Liver (tissue), 9 donors: Measurements from ENCODE around the gene PAK2. TPM values are rescaled to one million over a fixed set of nuclear protein-coding genes. Genes with fewer than 3 reads are reported as not detected.

Experiments used
- DNase-seq: peaks from one replicate; pipeline ENCODE4 v3.0.0-alpha.2; 2017; ENCODE audit warnings: low spot score
- H3K27ac ChIP-seq, 2 donors: one replicate each; pipeline ENCODE4 v1.7.0; 2013; ENCODE audit warnings: inconsistent platforms in 2 of 2, low read length in 2 of 2, control low read depth in 1 of 2, low read depth in 1 of 2, mild to moderate bottlenecking in 1 of 2
- H3K27me3 ChIP-seq, 4 donors: one replicate each; pipeline versions ENCODE4 v1.6.1 to v1.7.0; 2013; ENCODE audit warnings: low read length in 3 of 4, inconsistent platforms in 1 of 4, mild to moderate bottlenecking in 1 of 4, moderate library complexity in 1 of 4; ENCODE audit not compliant: control insufficient read depth in 4 of 4, insufficient read depth in 4 of 4
- H3K36me3 ChIP-seq, 4 donors: one replicate each; pipeline versions ENCODE4 v1.6.1 to v1.7.0; 2013; ENCODE audit warnings: low read length in 3 of 4, mild to moderate bottlenecking in 3 of 4, low read depth in 1 of 4, moderate library complexity in 1 of 4; ENCODE audit not compliant: control insufficient read depth in 4 of 4, insufficient read depth in 3 of 4
- H3K4me1 ChIP-seq, 4 donors: one replicate each; pipeline versions ENCODE4 v1.6.1 to v1.7.0; 2013; ENCODE audit warnings: low read length in 3 of 4, mild to moderate bottlenecking in 3 of 4, moderate library complexity in 1 of 4; ENCODE audit not compliant: control insufficient read depth in 4 of 4, insufficient read depth in 4 of 4
- H3K4me3 ChIP-seq, 3 donors: one replicate each; pipeline versions ENCODE4 v1.6.1 to v1.7.0; 2013; ENCODE audit warnings: low read length in 3 of 3, control low read depth in 1 of 3, low read depth in 1 of 3, mild to moderate bottlenecking in 1 of 3
- H3K9ac ChIP-seq, 2 donors: one replicate each; pipeline ENCODE4 v1.7.0; 2013; ENCODE audit warnings: low read length in 2 of 2, mild to moderate bottlenecking in 2 of 2, moderate library complexity in 2 of 2, control low read depth in 1 of 2, low read depth in 1 of 2
- H3K9me3 ChIP-seq, 4 donors: one replicate each; pipeline versions ENCODE4 v1.6.1 to v1.7.0; 2013; ENCODE audit warnings: low read length in 3 of 4; ENCODE audit not compliant: control insufficient read depth in 4 of 4
- EGR1 ChIP-seq, 2 donors: IDR thresholded peaks; 2 replicates each; pipeline ENCODE4 v1.6.1; 2016 to 2018; ENCODE audit warnings: antibody characterized with exemption in 2 of 2, low read depth in 2 of 2
- FOXA1 ChIP-seq: IDR thresholded peaks from 2 replicates; pipeline ENCODE4 v1.6.1; 2016; ENCODE audit warnings: antibody characterized with exemption
- FOXA2 ChIP-seq: IDR thresholded peaks from 2 replicates; pipeline ENCODE4 v1.6.1; 2016; ENCODE audit warnings: antibody characterized with exemption
- GABPA ChIP-seq, 2 donors: IDR thresholded peaks in 1 of 2; conservative IDR thresholded peaks in 1 of 2; 2 replicates each; pipeline ENCODE4 v1.6.1; 2016; ENCODE audit warnings: antibody characterized with exemption in 2 of 2, mild to moderate bottlenecking in 1 of 2, moderate library complexity in 1 of 2
- HNF4A ChIP-seq, 2 donors: conservative IDR thresholded peaks; 2 replicates each; pipeline ENCODE4 v1.6.1; 2016; ENCODE audit warnings: antibody characterized with exemption in 2 of 2, mild to moderate bottlenecking in 2 of 2
- HNF4G ChIP-seq: IDR thresholded peaks from 2 replicates; pipeline ENCODE4 v1.6.1; 2016; ENCODE audit warnings: antibody characterized with exemption
- JUND ChIP-seq, 2 donors: IDR thresholded peaks; 2 replicates each; pipeline ENCODE4 v1.6.1; 2016; ENCODE audit warnings: antibody characterized with exemption in 2 of 2
- NR2F2 ChIP-seq: IDR thresholded peaks from 2 replicates; pipeline ENCODE4 v1.6.1; 2016; ENCODE audit warnings: antibody characterized with exemption
- RAD21 ChIP-seq, 2 donors: IDR thresholded peaks; 2 replicates each; pipeline ENCODE4 v1.6.1; 2016; ENCODE audit warnings: antibody characterized with exemption in 2 of 2, mild to moderate bottlenecking in 2 of 2
- RXRA ChIP-seq, 2 donors: IDR thresholded peaks; 2 replicates each; pipeline ENCODE4 v1.6.1; 2017 to 2018; ENCODE audit warnings: antibody characterized with exemption in 2 of 2, mild to moderate bottlenecking in 1 of 2
- SP1 ChIP-seq: IDR thresholded peaks from 2 replicates; pipeline ENCODE4 v1.6.1; 2018; ENCODE audit warnings: antibody characterized with exemption, mild to moderate bottlenecking
- TAF1 ChIP-seq: conservative IDR thresholded peaks from 2 replicates; pipeline ENCODE4 v1.6.1; 2016; ENCODE audit warnings: antibody characterized with exemption, mild to moderate bottlenecking
- YY1 ChIP-seq: IDR thresholded peaks from 2 replicates; pipeline ENCODE4 v1.6.1; 2016; ENCODE audit warnings: antibody characterized with exemption, mild to moderate bottlenecking
- WGBS: extraction: QIAGEN DNeasy Blood & Tissue Kit; methylation state at CpG from one replicate; pipeline ENCODE4 v1.1.7; 2013; 5-methylcytosine and 5-hydroxymethylcytosine counted together
- polyA plus RNA-seq, 2 donors: library from polyadenylated mRNA; stranded (reverse) in 1 of 2; unstranded in 1 of 2; fragments of 200-250 nt in 1 of 2; fragments of >200 nt in 1 of 2; fragmentation: Nextera tagmentation in 1 of 2; extraction: Ambion mirVana in 1 of 2; gene quantifications; one replicate each; pipeline versions ENCODE4 v1.2.1 to v1.2.3, GENCODE V29; 2013 to 2015
- total RNA-seq, 2 donors: library from RNA; depleted of rRNA; stranded (reverse); fragments of >200 nt; gene quantifications; one replicate each; pipeline ENCODE4 v1.2.3, GENCODE V29; 2014
- TF ChIP-seq, protein P1 (sequence below): IDR thresholded peaks from 2 replicates; pipeline ENCODE4 v1.6.1; 2016; ENCODE audit warnings: antibody characterized with exemption, mild to moderate bottlenecking
- TF ChIP-seq, protein P2 (sequence below): IDR thresholded peaks from 2 replicates; pipeline ENCODE4 v1.6.1; 2016; ENCODE audit warnings: antibody characterized with exemption
- TF ChIP-seq, protein P3 (sequence below): IDR thresholded peaks from 2 replicates; pipeline ENCODE4 v1.6.1; 2016; ENCODE audit warnings: antibody characterized with exemption
- TF ChIP-seq, protein P4 (sequence below): IDR thresholded peaks from 2 replicates; pipeline ENCODE4 v1.6.1; 2016; ENCODE audit warnings: antibody characterized with exemption
- TF ChIP-seq, protein P5 (sequence below): fragments of 150-350 bp; IDR thresholded peaks from 2 replicates; pipeline ENCODE4 v1.5.1; 2017; ENCODE audit warnings: improper control_type of control experiment, low read depth, low read length; ENCODE audit not compliant: missing input control
- donor health status: healthy.
- donor health status: healthy.
- donor health status: healthy.
- donor health status: healthy.
- donor health status: healthy.

PAK2 gene
- total and polyA plus RNA-seq, 4 donors = 16.0 to 44.3 (median 24.9) TPM

DNA sequence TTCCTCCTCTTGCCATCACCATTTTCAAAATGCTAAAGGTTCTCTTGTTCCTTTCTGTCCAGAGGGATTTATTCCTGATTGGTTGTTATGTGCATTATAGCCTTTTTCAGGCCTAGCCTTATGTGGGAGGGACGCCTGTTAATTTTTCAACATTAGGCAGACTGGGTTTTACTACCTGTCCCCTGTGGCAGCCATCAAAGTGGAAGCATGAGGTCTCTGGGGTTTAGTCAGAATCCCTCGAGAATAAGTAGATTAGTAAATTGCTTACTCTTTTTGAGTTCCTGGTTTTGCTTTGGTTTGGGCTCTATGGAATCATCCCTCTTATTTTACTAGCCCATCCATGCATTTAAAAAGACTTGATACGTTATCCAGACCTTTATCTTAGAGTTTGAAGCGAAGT lies 32.4 kb downstream of the PAK2 start:
- Histone ChIP-seq H3K27me3 (no peaks in the 10 kb centered on the region), H3K27ac (no peak overlapping the region), H3K36me3 (peaks cover 0 to 2% (median 0%) of the 10 kb centered on the region in 4 donors), H3K9ac (no peak overlapping the region), H3K9me3 (no peaks in the 10 kb centered on the region), H3K4me1 (peaks cover 4 to 23% (median 13%) of the 10 kb centered on the region in 4 donors), H3K4me3 (no peak overlapping the region)
- DNase-seq = no peak
- TF ChIP-seq, protein P1, sequence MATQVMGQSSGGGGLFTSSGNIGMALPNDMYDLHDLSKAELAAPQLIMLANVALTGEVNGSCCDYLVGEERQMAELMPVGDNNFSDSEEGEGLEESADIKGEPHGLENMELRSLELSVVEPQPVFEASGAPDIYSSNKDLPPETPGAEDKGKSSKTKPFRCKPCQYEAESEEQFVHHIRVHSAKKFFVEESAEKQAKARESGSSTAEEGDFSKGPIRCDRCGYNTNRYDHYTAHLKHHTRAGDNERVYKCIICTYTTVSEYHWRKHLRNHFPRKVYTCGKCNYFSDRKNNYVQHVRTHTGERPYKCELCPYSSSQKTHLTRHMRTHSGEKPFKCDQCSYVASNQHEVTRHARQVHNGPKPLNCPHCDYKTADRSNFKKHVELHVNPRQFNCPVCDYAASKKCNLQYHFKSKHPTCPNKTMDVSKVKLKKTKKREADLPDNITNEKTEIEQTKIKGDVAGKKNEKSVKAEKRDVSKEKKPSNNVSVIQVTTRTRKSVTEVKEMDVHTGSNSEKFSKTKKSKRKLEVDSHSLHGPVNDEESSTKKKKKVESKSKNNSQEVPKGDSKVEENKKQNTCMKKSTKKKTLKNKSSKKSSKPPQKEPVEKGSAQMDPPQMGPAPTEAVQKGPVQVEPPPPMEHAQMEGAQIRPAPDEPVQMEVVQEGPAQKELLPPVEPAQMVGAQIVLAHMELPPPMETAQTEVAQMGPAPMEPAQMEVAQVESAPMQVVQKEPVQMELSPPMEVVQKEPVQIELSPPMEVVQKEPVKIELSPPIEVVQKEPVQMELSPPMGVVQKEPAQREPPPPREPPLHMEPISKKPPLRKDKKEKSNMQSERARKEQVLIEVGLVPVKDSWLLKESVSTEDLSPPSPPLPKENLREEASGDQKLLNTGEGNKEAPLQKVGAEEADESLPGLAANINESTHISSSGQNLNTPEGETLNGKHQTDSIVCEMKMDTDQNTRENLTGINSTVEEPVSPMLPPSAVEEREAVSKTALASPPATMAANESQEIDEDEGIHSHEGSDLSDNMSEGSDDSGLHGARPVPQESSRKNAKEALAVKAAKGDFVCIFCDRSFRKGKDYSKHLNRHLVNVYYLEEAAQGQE = no peak
- TF ChIP-seq FOXA2 (no peak), HNF4A (conservative IDR thresholded peaks at IDR 0.05) (no peak), YY1 (no peak), SP1 (no peak), HNF4G (no peak), TAF1 (no peak), RAD21 (IDR thresholded peaks at IDR 0.05) (no peak), JUND (IDR thresholded peaks at IDR 0.05) (no peak), NR2F2 (no peak), FOXA1 (no peak), RXRA (IDR thresholded peaks at IDR 0.05) (no peak), GABPA (IDR thresholded peaks at IDR 0.05 in 1 of 2, conservative IDR thresholded peaks at IDR 0.05 in 1 of 2) (no peak), EGR1 (IDR thresholded peaks at IDR 0.05; ENCODE audit: low read depth in 2 of 2) (no peak)
- TF ChIP-seq, protein P2, sequence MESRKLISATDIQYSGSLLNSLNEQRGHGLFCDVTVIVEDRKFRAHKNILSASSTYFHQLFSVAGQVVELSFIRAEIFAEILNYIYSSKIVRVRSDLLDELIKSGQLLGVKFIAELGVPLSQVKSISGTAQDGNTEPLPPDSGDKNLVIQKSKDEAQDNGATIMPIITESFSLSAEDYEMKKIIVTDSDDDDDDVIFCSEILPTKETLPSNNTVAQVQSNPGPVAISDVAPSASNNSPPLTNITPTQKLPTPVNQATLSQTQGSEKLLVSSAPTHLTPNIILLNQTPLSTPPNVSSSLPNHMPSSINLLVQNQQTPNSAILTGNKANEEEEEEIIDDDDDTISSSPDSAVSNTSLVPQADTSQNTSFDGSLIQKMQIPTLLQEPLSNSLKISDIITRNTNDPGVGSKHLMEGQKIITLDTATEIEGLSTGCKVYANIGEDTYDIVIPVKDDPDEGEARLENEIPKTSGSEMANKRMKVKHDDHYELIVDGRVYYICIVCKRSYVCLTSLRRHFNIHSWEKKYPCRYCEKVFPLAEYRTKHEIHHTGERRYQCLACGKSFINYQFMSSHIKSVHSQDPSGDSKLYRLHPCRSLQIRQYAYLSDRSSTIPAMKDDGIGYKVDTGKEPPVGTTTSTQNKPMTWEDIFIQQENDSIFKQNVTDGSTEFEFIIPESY = no peak
- TF ChIP-seq, protein P3, sequence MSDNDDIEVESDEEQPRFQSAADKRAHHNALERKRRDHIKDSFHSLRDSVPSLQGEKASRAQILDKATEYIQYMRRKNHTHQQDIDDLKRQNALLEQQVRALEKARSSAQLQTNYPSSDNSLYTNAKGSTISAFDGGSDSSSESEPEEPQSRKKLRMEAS = no peak
- TF ChIP-seq, protein P4, sequence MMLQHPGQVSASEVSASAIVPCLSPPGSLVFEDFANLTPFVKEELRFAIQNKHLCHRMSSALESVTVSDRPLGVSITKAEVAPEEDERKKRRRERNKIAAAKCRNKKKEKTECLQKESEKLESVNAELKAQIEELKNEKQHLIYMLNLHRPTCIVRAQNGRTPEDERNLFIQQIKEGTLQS = no peak
- TF ChIP-seq, protein P5, sequence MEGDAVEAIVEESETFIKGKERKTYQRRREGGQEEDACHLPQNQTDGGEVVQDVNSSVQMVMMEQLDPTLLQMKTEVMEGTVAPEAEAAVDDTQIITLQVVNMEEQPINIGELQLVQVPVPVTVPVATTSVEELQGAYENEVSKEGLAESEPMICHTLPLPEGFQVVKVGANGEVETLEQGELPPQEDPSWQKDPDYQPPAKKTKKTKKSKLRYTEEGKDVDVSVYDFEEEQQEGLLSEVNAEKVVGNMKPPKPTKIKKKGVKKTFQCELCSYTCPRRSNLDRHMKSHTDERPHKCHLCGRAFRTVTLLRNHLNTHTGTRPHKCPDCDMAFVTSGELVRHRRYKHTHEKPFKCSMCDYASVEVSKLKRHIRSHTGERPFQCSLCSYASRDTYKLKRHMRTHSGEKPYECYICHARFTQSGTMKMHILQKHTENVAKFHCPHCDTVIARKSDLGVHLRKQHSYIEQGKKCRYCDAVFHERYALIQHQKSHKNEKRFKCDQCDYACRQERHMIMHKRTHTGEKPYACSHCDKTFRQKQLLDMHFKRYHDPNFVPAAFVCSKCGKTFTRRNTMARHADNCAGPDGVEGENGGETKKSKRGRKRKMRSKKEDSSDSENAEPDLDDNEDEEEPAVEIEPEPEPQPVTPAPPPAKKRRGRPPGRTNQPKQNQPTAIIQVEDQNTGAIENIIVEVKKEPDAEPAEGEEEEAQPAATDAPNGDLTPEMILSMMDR = no peak
- 95% methylated on average over 4 of the region's 4 CpGs for WGBS
